Heart left ventricle (tissue), 13 donors: ENCODE measurements around the gene ARHGEF26.

ENCODE experiments used
- CTCF ChIP-seq, 12 donors: fragments of 200-600 bp; sonication (generic) in 4 of 12; IDR thresholded peaks; one replicate each; pipeline versions ENCODE4 v1.5.0 to v1.8.0; 2018 to 2022; ENCODE audit warnings: antibody characterized with exemption in 12 of 12, mild to moderate bottlenecking in 5 of 12
- POLR2A ChIP-seq, 2 donors: fragments of 450-650 bp; IDR thresholded peaks; one replicate each; pipeline ENCODE4 v1.6.1; 2017; ENCODE audit warnings: antibody characterized with exemption in 2 of 2, mild to moderate bottlenecking in 2 of 2, moderate library complexity in 2 of 2
- donor health status: ischemic (EF 13 %, LVEDD 7.1; RV severe dilation, severe dysfunction).
- donor health status: DM: no; HTN: yes; CAD: no.
- donor health status: DM: no; HTN: no; CAD: no.
- donor health status: ischemic (EF 25% LVEDD 6.9; RV normal size, moderate dysfunction).
- donor health status: ischemic (EF 25% LVEDD 5.7; RV mildly dilated, moderate dysfunction).
- donor health status: ischemic (EF 35%, LVEDD 5.7; RV mildly dilated, moderate dysfunction).
- donor health status: nonischemic (EF 11% LVEDD 7.7; RV severe dilation, severe dysfunction).
- donor health status: DM: yes; HTN: yes; CAD: no.
- donor health status: PGD.
- donor health status: ischemic (EF 29% LVEDD 5.4; RV normal size, mild dysfunction).
- donor health status: nonischemic (EF 23%, LVEDD 6.1; RV moderate dilation, normal function).

- TF ChIP-seq CTCF (IDR thresholded peaks at IDR 0.05) (no peak), POLR2A (IDR thresholded peaks at IDR 0.05) (no peak)
Observed at GRCh38 chr3:154142608-154143007, 21.4 kb downstream of the ARHGEF26 start.
